Activated CD4-positive, CD25-positive, alpha-beta regulatory T cell treated with anti-CD3 and anti-CD28 coated beads, Interleukin-2, amount 50 U/mL, for 16 hours (primary cell): ENCODE data around the gene CCNT1.
"Not testable (repeated sequence)": the region's sequence is repeated elsewhere in the genome, so short reads cannot be mapped to it uniquely, and the experiment has no call there.

ENCODE experiments used
- DNase-seq: peaks from one replicate; pipeline ENCODE4 v3.0.0-alpha.2; 2020; ENCODE audit warnings: low read depth, low spot score

CCNT1 gene

DNA sequence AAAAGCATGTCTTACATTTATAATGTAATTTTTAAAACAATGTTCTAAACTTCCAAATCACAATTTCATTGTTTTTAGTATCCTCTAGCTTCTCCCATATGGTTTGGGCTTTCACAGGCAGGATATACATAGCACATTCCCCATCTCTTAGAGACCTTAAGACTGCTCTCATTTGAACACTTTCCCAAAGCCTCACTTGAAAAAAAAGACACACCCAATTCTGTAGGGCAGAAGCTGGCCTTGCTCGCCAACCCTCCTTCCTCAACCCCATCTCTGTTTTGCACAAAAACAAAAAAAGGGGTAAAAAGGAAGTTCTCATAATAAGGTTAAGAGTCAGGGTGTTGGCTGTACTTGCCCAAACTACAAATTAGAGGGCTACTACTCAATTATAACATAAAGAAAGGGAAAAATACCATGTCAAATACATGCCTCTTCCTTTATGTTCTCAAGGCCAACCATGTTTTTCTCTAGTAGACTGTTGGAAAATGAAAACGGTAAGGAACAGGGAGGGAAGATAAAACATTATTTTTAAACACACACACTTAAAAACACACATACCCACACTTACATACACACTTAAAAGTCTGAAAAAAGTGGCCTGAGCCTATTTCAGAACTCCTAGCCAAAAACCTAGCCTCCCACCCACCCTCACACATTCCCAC, 24.6 kb downstream of the CCNT1 start:
- DNase-seq = no peak

DNA sequence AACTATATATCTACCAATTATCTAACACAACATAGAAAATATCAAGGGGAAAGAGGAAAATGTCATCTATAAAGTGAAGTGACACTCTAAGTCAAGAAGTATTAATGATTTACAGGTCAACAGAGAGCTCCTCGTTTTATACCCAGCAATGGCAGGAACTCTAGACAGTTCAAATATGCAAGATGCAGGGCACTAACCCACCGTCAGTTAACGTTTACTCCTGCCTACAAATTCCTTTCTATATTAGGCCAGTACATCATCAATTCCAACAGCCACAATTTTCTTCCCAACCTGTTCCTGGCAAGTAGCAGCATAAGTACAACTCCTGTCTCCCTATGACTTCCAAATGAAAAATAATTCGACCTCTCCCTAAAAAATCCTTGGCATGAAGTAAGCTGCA, 25.5 kb downstream of the CCNT1 start:
- DNase-seq = no peak

DNA sequence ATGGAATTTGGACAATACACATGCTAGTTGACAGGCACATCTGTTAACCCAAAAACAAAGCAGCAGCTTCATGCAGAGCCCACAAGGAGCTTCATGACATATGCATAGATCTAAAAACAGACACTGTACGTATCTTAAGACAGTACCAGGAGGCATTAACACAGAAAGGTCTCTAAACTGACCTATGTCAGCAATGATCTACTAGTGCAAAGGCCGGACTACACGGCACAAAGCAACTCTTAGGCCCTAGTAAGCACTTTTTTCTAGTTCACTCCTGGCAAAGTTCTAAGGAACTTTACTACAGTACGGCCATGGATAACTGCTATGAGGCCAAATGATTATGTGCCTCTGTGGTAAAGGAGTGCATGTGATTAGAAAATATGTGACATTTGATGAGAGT, 26.1 kb downstream of the CCNT1 start:
- DNase-seq = no peak

DNA sequence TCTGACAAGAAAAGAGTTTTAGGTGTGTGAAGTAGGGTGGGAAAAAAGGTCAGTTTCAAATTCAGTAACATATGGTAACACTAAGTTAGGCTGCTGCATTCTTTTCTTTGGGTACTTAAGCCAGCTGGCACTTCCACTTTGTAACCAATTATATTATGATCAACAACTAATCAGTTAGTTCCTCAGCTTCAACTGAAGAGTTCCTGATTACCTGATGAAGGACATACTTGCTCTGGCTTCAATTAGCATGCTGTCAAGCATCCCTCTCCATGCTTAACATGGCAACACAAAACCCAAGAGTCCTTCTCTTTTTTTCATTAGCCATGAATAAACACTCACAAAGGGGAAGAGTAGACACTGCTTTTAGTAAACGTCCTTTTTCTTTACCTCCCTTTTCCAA, 27.7 kb downstream of the CCNT1 start:
- DNase-seq = no peak

DNA sequence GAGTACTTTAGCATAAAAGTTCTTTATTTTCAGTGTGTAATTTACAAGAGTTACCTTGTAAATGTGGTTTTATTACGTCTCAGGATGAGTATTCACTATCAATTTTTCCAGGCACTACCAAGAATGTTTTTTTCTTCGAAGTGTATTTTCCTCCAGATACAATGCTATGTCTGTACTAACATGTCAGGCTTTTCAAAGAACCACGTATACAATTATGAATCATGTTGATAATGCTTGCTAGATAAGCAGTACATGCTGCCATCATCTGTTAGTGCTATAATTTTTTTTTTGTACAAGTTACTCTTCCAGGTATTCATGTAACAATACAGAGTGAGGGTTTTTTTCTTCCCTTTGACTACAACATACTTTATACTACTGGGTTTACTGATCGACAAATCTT, 28.9 kb downstream of the CCNT1 start:
- no peak for DNase-seq

DNA sequence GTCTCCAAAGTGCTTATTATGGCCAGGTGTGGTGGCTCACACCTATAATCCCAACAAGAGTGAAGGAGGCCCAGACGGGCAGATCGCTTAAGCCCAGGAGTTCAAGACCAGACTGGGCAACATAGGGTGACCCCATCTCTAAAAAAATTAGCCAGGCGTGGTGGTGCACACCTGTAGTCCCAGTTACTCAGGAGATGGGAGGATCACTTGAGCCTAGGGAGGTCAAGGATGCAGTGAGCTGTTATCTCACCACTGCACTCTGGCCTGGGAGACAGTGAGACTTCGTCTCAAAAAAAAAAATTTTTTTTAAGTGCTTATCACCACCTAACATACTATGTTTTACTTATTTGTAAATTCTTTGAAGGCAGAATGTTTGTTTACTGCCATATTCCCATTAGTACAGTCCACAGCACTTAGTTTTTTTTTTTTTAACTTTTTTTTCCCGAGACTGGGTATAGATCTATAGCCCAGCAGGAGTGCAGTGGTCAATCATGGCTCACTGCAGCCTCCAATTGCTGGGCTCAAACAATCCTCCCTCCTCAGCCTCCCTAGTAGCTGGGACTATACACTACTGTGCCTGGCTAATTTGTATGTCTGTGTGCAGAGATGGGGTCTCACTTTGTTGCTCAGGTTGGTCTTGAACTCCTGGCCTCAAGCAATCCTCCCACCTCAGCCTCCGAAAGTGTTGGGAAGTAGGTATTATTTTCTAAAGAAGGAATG, 29.7 kb downstream of the CCNT1 start:
- no peak for DNase-seq

DNA sequence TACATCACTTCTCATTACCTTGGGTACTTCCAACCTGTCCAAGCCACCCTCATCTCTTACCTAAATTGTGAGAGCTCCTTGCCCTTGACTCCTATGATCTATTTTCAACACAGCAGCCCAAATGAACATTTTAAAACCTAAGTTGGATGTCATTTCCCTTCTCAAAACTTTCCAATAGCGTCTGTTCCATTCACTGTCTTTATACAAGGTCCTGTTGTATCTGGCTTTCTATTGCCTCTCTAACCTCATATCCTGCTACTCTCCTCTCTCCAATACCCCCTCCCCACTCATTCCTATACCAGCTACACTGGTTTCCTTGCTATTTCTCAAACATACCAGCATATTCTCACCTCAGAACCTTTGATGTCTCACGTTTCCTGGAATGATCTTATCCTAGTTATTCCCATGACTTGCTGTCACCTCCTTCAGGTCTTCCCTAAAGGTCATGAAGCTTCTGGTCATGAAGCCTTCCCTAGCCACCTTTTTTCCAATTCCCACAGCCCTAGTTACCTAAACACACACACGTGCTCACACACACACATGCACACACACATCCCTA, 30.4 kb downstream of the CCNT1 start:
- no peak for DNase-seq

DNA sequence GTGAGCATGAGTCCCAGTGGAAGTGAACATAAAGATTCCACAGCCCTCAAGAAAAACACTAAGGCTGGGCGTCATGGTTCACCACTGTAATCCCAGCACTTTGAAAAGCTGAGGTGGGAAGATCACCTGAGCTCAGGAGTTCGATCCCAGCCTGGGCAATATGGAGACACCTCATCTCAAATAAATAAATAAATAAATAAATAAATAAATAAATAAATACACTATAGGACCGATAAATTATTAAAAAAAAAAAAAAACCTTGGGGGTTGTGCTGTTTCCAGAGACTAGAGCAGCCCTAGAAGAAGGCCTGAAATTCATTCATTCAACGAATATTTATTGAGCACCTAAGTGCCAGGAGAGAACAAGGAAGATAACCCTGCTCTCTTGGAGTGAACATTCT, 33.0 kb downstream of the CCNT1 start:
- no peak for DNase-seq

DNA sequence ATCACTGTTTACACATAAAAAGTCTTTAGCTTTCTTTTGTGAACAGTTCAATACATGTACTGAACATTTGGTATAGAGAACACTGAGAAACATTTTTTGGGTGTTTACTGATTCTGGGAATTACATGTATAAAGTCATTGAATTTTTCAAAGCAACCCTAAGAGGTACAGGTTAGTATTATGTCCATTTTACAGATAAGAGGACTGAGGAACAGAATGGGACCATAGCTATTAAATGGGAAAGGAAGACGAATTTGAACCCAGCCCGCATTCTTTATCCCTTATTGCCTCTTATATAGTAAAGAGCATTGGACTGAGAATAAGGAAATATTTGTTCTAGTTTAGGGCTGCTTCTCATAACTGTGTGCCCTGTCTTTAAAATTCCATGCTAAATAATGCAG, 33.6 kb downstream of the CCNT1 start:
- DNase-seq = no peak

DNA sequence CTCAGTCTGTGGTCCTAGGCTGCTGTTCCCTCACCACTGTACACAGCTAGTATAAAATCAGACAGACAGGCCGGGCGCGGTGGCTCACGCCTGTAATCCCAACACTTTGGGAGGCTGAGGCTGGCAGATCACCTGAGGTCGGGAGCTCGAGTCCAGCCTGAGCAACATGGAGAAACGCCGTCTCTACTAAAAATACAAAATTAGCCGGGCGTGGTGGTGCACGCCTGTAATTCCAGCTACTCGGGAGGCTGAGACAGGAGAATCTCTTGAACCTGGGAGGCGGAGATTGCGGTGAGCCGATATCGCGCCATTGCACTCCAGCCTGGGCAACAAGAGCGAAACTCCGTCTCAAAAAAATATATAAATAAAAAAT, 34.0 kb downstream of the CCNT1 start:
- not testable (repeated sequence) for DNase-seq

DNA sequence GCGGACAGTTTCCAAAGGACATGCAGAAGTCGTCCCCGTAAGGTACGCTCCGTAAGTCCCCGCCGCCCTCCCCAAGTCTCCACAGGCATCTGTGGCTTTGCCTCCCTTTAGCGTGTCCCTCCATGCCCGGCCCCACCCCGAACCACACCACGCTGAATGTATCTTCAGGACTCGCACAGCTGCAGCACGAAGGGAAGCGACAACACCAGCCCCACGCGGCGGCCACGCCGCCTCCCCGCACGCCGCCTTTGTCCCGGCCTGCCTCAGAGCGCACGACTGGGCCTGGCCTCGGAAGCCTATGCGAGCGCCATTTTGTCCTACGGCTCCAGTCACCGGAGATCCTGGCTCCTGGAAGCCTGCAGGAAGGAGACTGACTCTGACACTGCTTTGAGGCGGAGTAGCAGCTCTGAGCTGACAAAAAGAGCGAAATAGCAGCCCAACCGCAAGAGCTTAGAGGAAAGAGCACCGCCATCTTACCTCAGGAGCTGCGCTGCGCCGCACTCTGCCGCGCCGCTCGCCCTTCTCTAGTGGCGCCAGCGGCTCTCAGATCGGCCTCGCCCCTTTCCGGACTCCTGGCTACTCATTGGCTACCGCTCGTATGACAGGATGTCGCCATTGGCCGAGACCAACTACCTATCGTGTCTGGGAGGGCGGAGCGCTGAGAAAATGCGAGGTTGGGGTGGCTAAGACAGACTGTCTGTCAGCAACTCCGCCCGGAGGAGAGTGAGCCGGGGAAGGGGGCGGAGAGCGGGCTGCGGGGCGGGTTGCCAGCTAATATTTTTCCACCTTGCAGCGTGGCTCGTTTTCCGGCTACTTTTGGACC, 34.6 kb downstream of the CCNT1 start, which contains the start of gene KANSL2:
Gene KANSL2, minus strand, starts transcription at position 529 of the 823 bp plus-strand sequence. CDS start 606 bp downstream, outside the sequence.
- DNase-seq = peak; percentile 98

DNA sequence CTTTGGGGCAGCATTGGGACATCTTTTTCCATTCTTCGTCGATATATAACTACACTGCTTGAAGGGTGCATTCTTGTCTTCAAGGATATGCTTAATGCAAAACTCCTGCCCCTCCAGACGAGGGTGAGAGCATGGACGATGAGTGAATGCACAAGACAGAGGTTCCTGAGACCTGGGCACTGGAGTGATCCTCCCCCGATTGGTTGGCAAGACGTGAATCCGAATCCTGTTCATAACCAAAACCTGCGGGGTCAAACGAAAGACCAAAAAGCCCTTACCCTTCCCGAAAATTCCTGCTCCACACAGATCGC, 35.2 kb downstream of the CCNT1 start:
- no peak for DNase-seq

DNA sequence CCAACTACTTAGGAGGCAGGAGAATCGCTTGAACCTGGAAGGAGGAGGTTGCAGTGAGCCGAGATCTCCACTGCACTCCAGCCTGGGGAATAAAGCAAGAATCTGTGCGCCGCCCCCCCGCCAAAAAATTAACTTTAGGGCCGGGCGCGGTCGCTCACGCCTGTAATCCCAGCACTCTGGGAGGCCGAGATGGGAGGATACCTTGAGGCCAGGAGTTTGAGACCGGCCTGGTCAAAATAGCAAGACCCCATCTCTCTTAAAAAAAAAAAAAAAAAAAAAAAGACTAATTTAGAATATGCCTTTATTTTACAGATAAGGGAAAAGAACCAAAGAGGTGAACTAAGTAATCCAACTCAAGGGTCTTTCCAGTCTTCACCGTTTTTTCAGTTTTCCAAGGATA, 35.6 kb downstream of the CCNT1 start:
- DNase-seq = no peak

DNA sequence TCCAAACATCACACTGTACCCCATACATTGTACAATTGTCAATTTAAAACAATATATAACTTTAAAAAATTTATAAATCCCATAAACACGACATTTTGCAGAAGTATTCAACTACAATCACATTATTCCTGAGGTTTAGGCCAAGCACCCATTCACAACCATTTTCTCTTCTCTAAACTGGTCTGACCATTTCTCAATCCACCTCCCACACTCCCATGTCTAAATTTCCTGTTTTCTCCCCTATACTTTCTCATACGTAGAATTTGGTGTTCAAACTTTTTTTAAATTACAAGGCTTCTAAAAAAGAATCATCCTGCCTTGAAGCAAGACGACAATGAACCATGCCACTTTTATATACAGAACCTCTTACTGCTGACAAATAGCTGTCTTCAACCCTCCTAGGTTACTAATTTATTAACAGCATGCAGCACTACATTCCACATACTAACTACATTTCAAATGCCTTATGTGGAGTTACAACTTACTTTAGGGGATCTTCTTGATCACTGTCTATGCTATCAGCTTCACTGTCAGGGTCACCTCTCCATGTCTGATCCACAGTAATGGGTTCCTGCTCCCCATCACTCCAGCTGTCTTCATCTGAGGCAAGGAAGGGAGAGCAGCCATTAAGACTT, 37.8 kb downstream of the CCNT1 start:
- DNase-seq = no peak

DNA sequence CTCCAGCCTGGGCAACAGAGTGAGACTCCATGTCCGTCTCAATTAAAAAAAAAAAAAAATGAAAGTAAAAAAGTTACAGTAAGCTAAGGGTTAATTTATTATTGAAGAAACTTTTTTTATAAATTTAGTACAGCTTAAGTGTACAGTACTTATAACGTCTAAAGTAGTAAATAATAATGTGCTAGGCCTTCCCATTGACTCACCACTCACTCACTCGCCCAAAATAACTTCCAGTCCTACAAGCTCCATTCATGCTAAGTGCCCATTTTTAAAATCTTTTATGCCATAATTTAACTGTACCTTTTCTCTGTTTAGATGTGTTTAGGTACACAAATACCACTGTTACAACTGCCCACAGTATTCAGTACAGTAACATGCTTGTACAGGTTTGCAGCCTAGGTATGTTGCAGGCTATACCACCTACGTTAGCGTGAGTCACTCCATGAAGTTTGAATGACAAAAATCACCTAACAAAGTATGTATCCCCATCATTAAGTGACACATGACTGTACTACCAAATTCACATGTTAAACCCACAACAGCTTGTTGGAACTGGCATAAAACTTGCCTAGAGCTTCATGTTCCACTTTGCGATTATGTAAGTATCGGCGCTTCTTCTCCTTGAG, 45.2 kb downstream of the CCNT1 start:
- no peak for DNase-seq

DNA sequence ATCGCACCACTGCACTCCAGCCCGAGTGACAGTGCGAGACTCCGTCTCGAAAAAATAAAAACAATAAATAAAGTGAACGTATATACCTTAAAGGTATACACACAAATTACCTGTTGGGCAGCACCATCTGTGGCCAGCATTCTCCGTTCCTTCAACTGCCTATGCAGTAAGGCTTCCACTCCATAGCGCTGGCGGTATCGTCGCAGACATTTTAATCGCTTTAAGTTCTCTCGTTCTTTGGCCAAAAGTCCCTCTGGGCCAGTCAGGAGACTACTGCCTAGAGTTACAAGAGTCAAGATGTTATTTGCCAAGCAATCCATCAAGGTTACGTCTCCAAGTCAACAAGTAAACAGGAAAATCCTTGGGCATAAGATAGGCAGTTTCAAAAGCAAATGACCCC, 47.5 kb downstream of the CCNT1 start:
- DNase-seq = no peak

DNA sequence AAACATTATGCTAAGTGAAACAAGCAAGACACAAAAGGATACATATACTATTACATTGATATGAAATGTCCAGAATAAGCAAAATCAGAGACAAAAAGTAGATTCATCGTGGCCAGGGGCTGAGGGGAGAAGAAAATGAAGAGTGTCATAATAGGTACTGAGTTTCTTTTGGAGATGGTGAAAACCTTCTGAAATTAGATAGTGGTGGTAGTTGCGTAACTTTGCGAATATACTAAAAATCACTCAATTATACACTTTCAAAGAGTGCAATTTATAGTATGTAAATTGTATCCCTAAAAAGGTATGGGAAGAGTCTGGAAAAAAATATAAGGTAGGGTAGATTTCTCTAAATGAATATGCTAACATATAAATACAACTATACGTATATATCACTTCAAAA, 56.6 kb downstream of the CCNT1 start:
- no peak for DNase-seq

DNA sequence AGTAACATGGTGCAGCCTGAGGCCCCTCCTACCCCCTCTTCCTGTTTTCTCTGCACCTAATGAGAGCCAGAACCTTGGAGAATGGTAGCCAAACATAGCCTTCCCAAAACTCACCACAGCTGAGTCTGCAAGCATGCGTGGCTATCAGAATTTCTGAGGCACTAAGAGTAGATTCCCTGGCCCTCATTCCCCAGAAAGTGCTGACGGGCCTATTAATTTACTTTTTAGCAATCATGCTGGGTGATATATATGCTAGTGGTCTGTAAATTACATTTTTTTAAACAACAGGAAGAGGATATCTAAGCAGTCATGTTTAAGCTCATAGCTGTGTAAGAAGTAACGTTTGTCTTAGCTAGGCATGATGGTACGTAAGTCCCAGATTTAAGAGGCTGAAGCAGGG, 64.8 kb downstream of the CCNT1 start:
- no peak for DNase-seq

DNA sequence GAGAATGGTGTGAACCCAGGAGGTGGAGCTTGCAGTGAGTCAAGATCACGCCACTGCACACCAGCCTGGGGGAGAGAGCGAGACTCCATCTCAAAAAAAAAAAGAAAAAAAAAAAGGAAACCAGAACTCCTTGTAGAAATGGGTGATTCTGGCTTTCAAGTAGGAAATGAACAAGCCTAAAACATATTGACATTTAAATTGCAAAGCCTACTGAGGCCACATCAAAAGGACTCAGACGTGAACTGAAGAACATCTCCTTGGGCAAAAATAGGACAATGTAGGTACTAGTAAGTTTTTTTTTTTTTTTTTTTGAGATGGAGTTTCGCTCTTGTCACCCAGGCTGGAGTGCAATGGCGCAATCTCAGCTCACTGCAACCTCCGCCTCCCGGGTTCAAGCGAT, 71.2 kb downstream of the CCNT1 start:
- not testable (repeated sequence) for DNase-seq

DNA sequence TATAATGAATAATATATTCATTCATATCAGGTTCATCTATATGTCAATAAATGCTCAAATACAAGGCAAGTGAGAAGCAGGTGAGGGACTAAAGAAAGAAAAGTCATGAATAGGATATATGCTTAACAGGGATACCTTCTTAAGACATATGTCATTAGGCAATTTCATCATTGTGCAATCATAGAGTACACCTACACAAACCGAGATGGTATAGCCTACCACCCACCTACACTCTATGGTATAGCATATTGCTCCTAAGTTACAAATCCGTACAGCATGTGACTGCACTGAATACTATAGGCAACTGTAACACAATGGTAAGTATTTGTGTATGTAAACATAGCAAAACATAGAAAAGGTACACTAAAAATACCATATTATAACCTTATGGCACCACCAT, 73.5 kb downstream of the CCNT1 start:
- no peak for DNase-seq

DNA sequence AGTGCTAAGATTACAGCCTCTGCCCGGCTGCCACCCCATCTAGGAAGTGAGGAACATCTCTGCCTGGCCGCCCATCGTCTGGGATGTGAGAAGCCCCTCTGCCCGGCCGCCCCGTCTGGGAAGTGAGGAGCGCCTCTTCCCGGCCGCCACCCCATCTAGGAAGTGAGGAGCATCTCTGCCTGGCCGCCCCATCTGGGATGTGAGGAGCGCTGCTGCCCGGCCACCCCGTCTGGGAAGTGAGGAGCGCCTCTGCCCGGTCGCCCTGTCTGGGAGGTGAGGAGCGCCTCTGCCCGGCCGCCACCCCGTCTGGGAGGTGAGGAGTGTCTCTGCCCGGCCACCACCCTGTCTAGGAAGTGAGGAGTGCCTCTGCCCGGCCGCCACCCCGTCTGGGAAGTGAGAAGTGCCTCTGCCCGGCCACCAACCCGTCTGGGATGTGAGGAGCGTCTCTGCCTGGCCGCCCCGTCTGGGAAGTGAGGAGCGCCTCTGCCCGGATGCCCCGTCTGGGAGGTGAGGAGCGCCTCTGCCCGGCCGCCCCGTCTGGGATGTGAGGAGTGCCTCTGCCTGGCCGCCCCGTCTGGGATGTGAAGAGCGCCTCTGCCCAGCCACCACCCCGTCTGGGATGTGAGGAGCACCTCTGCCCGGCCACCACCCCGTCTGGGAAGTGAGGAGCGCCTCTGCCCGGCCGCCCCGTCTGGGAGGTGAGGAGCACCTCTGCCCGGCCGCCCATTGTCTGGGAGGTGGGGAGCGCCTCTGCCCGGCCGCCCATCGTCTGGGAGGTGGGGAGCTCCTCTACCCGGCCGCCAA, 74.6 kb downstream of the CCNT1 start:
- DNase-seq = not testable (repeated sequence)
